Spinal cord (tissue), 10 donors: ENCODE results near the gene DEFB116. TPM values are rescaled to one million over a fixed set of nuclear protein-coding genes. Genes with fewer than 3 reads are reported as not detected.

ENCODE experiments used
- DNase-seq, 6 donors: peaks; one replicate each; pipeline versions ENCODE4 v3.0.0 to v3.0.0-alpha.2; 2013 to 2015; ENCODE audit warnings: low spot score in 6 of 6, low read depth in 4 of 6
- H3K27ac ChIP-seq: one replicate; pipeline ENCODE4 v1.5.1; 2013; ENCODE audit warnings: low read depth, low read length, control low read depth
- H3K27me3 ChIP-seq: one replicate; pipeline ENCODE4 v1.6.1; 2013; ENCODE audit warnings: low read length; ENCODE audit not compliant: control insufficient read depth, insufficient read depth
- H3K36me3 ChIP-seq: one replicate; pipeline ENCODE4 v1.6.1; 2013; ENCODE audit warnings: low read length; ENCODE audit not compliant: control insufficient read depth, insufficient read depth
- H3K4me1 ChIP-seq: one replicate; pipeline ENCODE4 v1.6.1; 2013; ENCODE audit warnings: low read length; ENCODE audit not compliant: control insufficient read depth, insufficient read depth
- H3K4me3 ChIP-seq: one replicate; pipeline ENCODE4 v1.5.1; 2013; ENCODE audit warnings: low read depth, low read length, control low read depth
- H3K9me3 ChIP-seq: one replicate; pipeline ENCODE4 v1.6.1; 2013; ENCODE audit warnings: low read length; ENCODE audit not compliant: control insufficient read depth, insufficient read depth
- WGBS: methylation state at CpG from one replicate; pipeline ENCODE4 v1.1.5; 2013; ENCODE audit warnings: missing lambda C conversion rate; ENCODE audit not compliant: insufficient coverage; 5-methylcytosine and 5-hydroxymethylcytosine counted together
- polyA plus RNA-seq, 2 donors: library from polyadenylated mRNA; unstranded; fragments of 120-200 nt; gene quantifications; one replicate each; pipeline ENCODE4 v1.2.1, GENCODE V29; 2013; ENCODE audit not compliant: insufficient read length in 2 of 2
- small RNA-seq: library from RNA; depleted of rRNA; stranded (forward); fragments of <200 nt; gene quantifications from one replicate; pipeline ENCODE3, GENCODE V24; 2014; ENCODE audit warnings: low replicate concordance
- total RNA-seq, 2 donors: library from RNA; depleted of rRNA in 1 of 2; stranded (reverse); fragments of 120-200 nt in 1 of 2; fragments of >200 nt in 1 of 2; gene quantifications; one replicate each; pipeline versions ENCODE4 v1.2.3 to v1.2.4, GENCODE V29; 2013 to 2014
- donor health status: healthy.

Gene DEFB116
- total and polyA plus RNA-seq, 4 donors, result not detected

GRCh38 chr20:31256959-31257358 is 51.4 kb downstream of the DEFB116 start:
- Histone ChIP-seq H3K9me3 (peaks cover 9% of the 10 kb centered on the region), H3K36me3 (no peaks in the 10 kb centered on the region), H3K4me3 (no peak overlapping the region), H3K27me3 (no peaks in the 10 kb centered on the region), H3K27ac (no peak overlapping the region), H3K4me1 (no peaks in the 10 kb centered on the region)
- DNase-seq, result no peak
- WGBS, result 21% methylated on average over 2 of the region's 3 CpGs

Small RNAs within 50 kb of the gene (small RNA-seq; reads per million reads assigned to genes)
- not detected for gene RNA5SP480

Other genes starting within 250 kb of the DEFB116 start
- not detected for gene DEFB115, start 50.9 kb downstream of the DEFB116 start, total RNA-seq
- not detected for gene DEFB115, start 50.9 kb downstream of the DEFB116 start, polyA plus RNA-seq
- not detected for gene DEFB118, start 60.0 kb upstream of the DEFB116 start, total RNA-seq
- not detected for gene DEFB118, start 60.0 kb upstream of the DEFB116 start, polyA plus RNA-seq
- not detected for gene DEFB119, start 82.0 kb upstream of the DEFB116 start, total RNA-seq
- gene DEFB119, start 82.0 kb upstream of the DEFB116 start, polyA plus RNA-seq, result not detected
- gene DEFB121, start 97.6 kb upstream of the DEFB116 start, total RNA-seq, result not detected
- gene DEFB121, start 97.6 kb upstream of the DEFB116 start, polyA plus RNA-seq, result not detected
- not detected for gene DEFB123, start 132.0 kb upstream of the DEFB116 start, total RNA-seq
- gene DEFB123, start 132.0 kb upstream of the DEFB116 start, polyA plus RNA-seq, result not detected
- gene DEFB124, start 166.5 kb upstream of the DEFB116 start, total RNA-seq, result under 1 TPM in 1 of 2 donors, not detected in 1; 0.33 TPM
- gene DEFB124, start 166.5 kb upstream of the DEFB116 start, polyA plus RNA-seq, result under 1 TPM in 1 of 2 donors, not detected in 1; 0.53 TPM
- gene REM1, start 166.7 kb upstream of the DEFB116 start, total RNA-seq, result 1 to 10 TPM in 1 of 2 donors, under 1 TPM in 1; 0.69 to 4.0 TPM
- under 1 TPM; 0.67 to 0.96 TPM for gene REM1, start 166.7 kb upstream of the DEFB116 start, polyA plus RNA-seq
- 10 to 100 TPM; 40.5 to 48.0 TPM for gene HM13, start 205.9 kb upstream of the DEFB116 start, total RNA-seq
- gene HM13, start 205.9 kb upstream of the DEFB116 start, polyA plus RNA-seq, result 100 to 1,000 TPM; 122 to 137 TPM